ENCODE data around the gene FCHSD2. TPM values are rescaled to one million over a fixed set of nuclear protein-coding genes. Genes with fewer than 3 reads are reported as not detected.

Gene FCHSD2
- total RNA-seq, 1 experiment from 2014 or later = 7.1 TPM

DNA sequence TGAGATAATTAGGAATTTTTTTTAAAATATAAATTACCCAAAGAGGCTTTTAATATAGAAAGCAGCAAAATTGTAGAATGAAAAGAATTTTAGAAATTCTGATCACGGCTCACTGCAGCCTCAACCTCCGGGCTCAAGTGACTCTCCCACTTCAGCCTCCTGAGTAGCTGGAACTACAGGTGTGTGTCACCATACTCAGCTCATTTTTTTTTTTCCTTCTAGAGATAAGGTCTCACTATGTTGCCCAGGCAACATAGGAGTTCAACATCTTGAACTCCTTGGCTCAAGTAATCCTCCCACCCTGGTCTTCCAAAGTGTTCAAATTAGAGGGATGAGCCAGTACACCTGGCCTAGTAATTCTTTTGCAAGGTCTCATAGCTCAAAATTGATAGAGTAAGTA, 251.2 kb downstream of the FCHSD2 start:
- intact Hi-C loops (cut with micrococcal nuclease) = no loop called here
- peaks cover 8% of the 10 kb centered on the region; the same call in 1 of the 2 replicates for H3K36me3 ChIP-seq (ENCODE audit: low read depth, low read length)
- H3K9me3 ChIP-seq (ENCODE audit: low read length) = no peaks in the 10 kb centered on the region
- H3K27me3 ChIP-seq (ENCODE audit: low read length) = no peaks in the 10 kb centered on the region
- H3K4me1 ChIP-seq (ENCODE audit: insufficient read depth, low read length) = no peaks in the 10 kb centered on the region
- H3K79me2 ChIP-seq (ENCODE audit: low read length) = no peaks in the 10 kb centered on the region
- TF ChIP-seq, protein P1, sequence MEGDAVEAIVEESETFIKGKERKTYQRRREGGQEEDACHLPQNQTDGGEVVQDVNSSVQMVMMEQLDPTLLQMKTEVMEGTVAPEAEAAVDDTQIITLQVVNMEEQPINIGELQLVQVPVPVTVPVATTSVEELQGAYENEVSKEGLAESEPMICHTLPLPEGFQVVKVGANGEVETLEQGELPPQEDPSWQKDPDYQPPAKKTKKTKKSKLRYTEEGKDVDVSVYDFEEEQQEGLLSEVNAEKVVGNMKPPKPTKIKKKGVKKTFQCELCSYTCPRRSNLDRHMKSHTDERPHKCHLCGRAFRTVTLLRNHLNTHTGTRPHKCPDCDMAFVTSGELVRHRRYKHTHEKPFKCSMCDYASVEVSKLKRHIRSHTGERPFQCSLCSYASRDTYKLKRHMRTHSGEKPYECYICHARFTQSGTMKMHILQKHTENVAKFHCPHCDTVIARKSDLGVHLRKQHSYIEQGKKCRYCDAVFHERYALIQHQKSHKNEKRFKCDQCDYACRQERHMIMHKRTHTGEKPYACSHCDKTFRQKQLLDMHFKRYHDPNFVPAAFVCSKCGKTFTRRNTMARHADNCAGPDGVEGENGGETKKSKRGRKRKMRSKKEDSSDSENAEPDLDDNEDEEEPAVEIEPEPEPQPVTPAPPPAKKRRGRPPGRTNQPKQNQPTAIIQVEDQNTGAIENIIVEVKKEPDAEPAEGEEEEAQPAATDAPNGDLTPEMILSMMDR (conservative IDR thresholded peaks at IDR 0.05; ENCODE audit: low read depth, low read length) = no peak
- TF ChIP-seq EZH2 (IDR thresholded peaks at IDR 0.05; ENCODE audit: low read length, unreplicated experiment) (no peak), EZH2phosphoT487 (IDR thresholded peaks at IDR 0.05; ENCODE audit: borderline replicate concordance, low read length) (no peak)
- POLR2A ChIA-PET (ENCODE audit: unreplicated experiment) = no interaction called here
- no peak overlapping the region for H3K4me2 ChIP-seq (ENCODE audit: low read length)
- H4K20me1 ChIP-seq (ENCODE audit: low read length) = no peaks in the 10 kb centered on the region
- ATAC-seq (no peak), DNase-seq (no peak)
- no peak overlapping the region for H3K27ac ChIP-seq (ENCODE audit: low read length)
- H3K9ac ChIP-seq (ENCODE audit: low read length) = no peak overlapping the region
- no peaks in the 10 kb centered on the region for H3F3A ChIP-seq (ENCODE audit: low read length, unreplicated experiment)
- no TSS peak for BruUV-seq (replicated peaks)
- H3K9me2 ChIP-seq (replicated peaks; ENCODE audit: low read length) = no peaks in the 10 kb centered on the region
- CTCF ChIA-PET = no interaction called here
- H3K4me3 ChIP-seq (ENCODE audit: low read length) = no peak overlapping the region
- no peak overlapping the region for H2AFZ ChIP-seq (ENCODE audit: low read length)

DNA sequence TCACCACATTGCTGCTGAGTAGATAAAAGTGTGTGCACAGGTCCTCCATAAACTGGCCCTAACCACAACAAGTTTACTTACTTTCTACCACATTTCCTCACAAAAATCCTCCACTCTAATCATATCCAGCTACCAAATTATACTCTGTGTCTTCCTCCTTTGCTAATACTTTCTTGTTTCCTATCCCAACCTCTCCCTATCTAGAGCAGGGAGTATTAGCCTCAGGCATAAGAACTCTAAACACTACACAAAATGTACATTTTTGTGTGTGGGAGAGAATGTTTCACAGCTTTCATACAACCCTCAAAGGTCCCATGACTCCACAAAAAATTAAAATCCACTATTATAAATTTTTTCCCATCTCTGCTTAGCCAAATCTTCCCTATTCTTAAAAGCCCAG, 255.5 kb downstream of the FCHSD2 start:
- Histone ChIP-seq H3F3A (ENCODE audit: low read length, unreplicated experiment) (no peaks in the 10 kb centered on the region), H3K27me3 (ENCODE audit: low read length) (no peaks in the 10 kb centered on the region), H3K36me3 (ENCODE audit: low read depth, low read length) (peaks cover 8% of the 10 kb centered on the region; the same call in 1 of the 2 replicates), H2AFZ (ENCODE audit: low read length) (no peak overlapping the region), H3K27ac (ENCODE audit: low read length) (no peak overlapping the region), H3K4me3 (ENCODE audit: low read length) (no peak overlapping the region), H3K4me2 (ENCODE audit: low read length) (no peak overlapping the region), H3K9ac (ENCODE audit: low read length) (no peak overlapping the region), H3K9me2 (replicated peaks; ENCODE audit: low read length) (no peaks in the 10 kb centered on the region), H3K4me1 (ENCODE audit: insufficient read depth, low read length) (no peaks in the 10 kb centered on the region), H3K9me3 (ENCODE audit: low read length) (no peaks in the 10 kb centered on the region), H4K20me1 (ENCODE audit: low read length) (no peaks in the 10 kb centered on the region), H3K79me2 (ENCODE audit: low read length) (no peaks in the 10 kb centered on the region)
- TF ChIP-seq, protein P1 (conservative IDR thresholded peaks at IDR 0.05; ENCODE audit: low read depth, low read length) = no peak
- TF ChIP-seq EZH2 (IDR thresholded peaks at IDR 0.05; ENCODE audit: low read length, unreplicated experiment) (no peak), EZH2phosphoT487 (IDR thresholded peaks at IDR 0.05; ENCODE audit: borderline replicate concordance, low read length) (no peak)
- no peak for DNase-seq
- POLR2A ChIA-PET (ENCODE audit: unreplicated experiment) = no interaction called here
- BruUV-seq (replicated peaks) = no TSS peak
- intact Hi-C loops (cut with micrococcal nuclease) = no loop called here
- no peak for ATAC-seq
- CTCF ChIA-PET = no interaction called here

DNA sequence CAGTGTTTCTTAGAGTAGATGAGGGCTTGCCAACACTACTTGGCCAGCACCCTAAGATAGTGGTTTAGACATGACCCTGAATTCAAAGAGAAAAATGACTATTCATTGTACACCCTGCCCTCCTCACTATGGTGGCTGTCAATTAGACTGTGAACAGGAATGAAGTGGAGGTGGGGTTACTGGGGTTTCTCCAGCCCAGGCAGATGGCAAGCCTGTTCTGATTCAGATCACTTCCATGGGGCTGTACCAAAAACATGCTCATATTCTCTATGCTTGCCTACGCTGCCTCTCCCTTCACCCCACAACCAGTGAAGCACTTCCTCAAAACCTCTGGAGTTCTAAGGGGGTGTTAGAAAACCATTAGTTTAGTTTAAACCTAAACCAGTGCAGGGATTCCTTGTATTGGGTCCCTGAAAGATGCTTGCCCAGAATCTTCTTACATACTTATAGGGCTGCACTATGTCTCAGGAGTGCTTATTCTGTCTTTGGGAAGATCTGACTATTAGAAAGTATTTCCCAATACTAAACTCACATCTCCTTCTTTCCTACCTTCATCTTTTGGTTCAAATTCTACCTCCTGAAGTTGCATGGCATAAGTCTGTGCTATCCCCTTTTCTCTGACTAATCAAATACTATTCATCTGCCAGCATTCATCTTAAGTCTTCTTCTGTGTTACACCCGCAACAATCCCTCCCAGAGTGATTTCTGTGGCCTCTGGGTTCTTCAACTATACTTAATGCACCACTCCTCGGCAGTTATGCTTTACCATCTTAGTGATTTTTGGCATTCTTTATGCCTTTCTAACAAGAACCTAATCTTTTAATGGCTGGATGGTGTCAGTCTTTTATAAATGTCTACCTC, 256.1 kb downstream of the FCHSD2 start:
- DNase-seq = no peak
- Histone ChIP-seq H3K4me3 (ENCODE audit: low read length) (no peak overlapping the region), H3K27me3 (ENCODE audit: low read length) (no peaks in the 10 kb centered on the region), H3K9me3 (ENCODE audit: low read length) (no peaks in the 10 kb centered on the region), H3F3A (ENCODE audit: low read length, unreplicated experiment) (no peaks in the 10 kb centered on the region), H3K79me2 (ENCODE audit: low read length) (no peaks in the 10 kb centered on the region), H2AFZ (ENCODE audit: low read length) (no peak overlapping the region), H3K9ac (ENCODE audit: low read length) (no peak overlapping the region), H3K4me2 (ENCODE audit: low read length) (no peak overlapping the region), H3K36me3 (ENCODE audit: low read depth, low read length) (peaks cover 8% of the 10 kb centered on the region; the same call in 1 of the 2 replicates), H3K9me2 (replicated peaks; ENCODE audit: low read length) (no peaks in the 10 kb centered on the region), H3K27ac (ENCODE audit: low read length) (no peak overlapping the region), H4K20me1 (ENCODE audit: low read length) (no peaks in the 10 kb centered on the region), H3K4me1 (ENCODE audit: insufficient read depth, low read length) (no peaks in the 10 kb centered on the region)
- no TSS peak for BruUV-seq (replicated peaks)
- TF ChIP-seq EZH2phosphoT487 (IDR thresholded peaks at IDR 0.05; ENCODE audit: borderline replicate concordance, low read length) (no peak), EZH2 (IDR thresholded peaks at IDR 0.05; ENCODE audit: low read length, unreplicated experiment) (no peak)
- TF ChIP-seq, protein P1 (conservative IDR thresholded peaks at IDR 0.05; ENCODE audit: low read depth, low read length) = no peak
- intact Hi-C loops (cut with micrococcal nuclease) = no loop called here
- ChIA-PET POLR2A (ENCODE audit: unreplicated experiment) (no interaction called here), CTCF (no interaction called here)
- ATAC-seq = no peak
